Trophoblast cell (in vitro differentiated cells and primary cell): Measurements from ENCODE around the gene MLYCD.

Source experiments
- DNase-seq, 2 donors: peaks; one replicate each; pipeline ENCODE4 v3.0.0-alpha.2; 2016
- H2AFZ ChIP-seq: 2 replicates; pipeline ENCODE4 v1.6.1; 2013; ENCODE audit warnings: low read length, moderate library complexity, mild to moderate bottlenecking; ENCODE audit not compliant: insufficient read depth, poor library complexity
- H2AK5ac ChIP-seq: 2 replicates; pipeline ENCODE4 v1.6.1; 2013; ENCODE audit warnings: mild to moderate bottlenecking, low read length
- H2BK120ac ChIP-seq: 2 replicates; pipeline ENCODE4 v1.6.1; 2013; ENCODE audit warnings: low read length, mild to moderate bottlenecking, moderate library complexity; ENCODE audit not compliant: insufficient read depth, poor library complexity
- H2BK12ac ChIP-seq: 2 replicates; pipeline ENCODE4 v1.6.1; 2013; ENCODE audit warnings: mild to moderate bottlenecking, low read length, moderate library complexity
- H2BK5ac ChIP-seq: 2 replicates; pipeline ENCODE4 v1.6.1; 2013; ENCODE audit warnings: low read length, low read depth, moderate library complexity, mild to moderate bottlenecking; ENCODE audit not compliant: poor library complexity
- H3K14ac ChIP-seq: 2 replicates; pipeline ENCODE4 v1.6.1; 2013; ENCODE audit warnings: mild to moderate bottlenecking, low read length
- H3K18ac ChIP-seq: 2 replicates; pipeline ENCODE4 v1.6.1; 2013; ENCODE audit warnings: mild to moderate bottlenecking, low read length
- H3K23ac ChIP-seq: 2 replicates; pipeline ENCODE4 v1.6.1; 2013; ENCODE audit warnings: low read length
- H3K27ac ChIP-seq: 2 replicates; pipeline ENCODE4 v1.5.1; 2013; ENCODE audit warnings: low read depth, mild to moderate bottlenecking, inconsistent platforms, low read length, moderate library complexity
- H3K27me3 ChIP-seq: 2 replicates; pipeline ENCODE4 v1.6.1; 2013; ENCODE audit warnings: inconsistent platforms, mild to moderate bottlenecking, low read length, moderate library complexity; ENCODE audit not compliant: insufficient read depth
- H3K36me3 ChIP-seq, 2 experiments: 1 replicate in 1 of 2; 2 replicates in 1 of 2; pipeline ENCODE4 v1.6.1; 2013; ENCODE audit warnings: low read length in 2 of 2, mild to moderate bottlenecking in 2 of 2, moderate library complexity in 1 of 2; ENCODE audit not compliant: insufficient read depth in 2 of 2, control insufficient read depth in 1 of 2
- H3K4ac ChIP-seq: 2 replicates; pipeline ENCODE4 v1.6.1; 2013; ENCODE audit warnings: low read depth, mild to moderate bottlenecking, low read length, moderate library complexity
- H3K4me1 ChIP-seq, 2 experiments: 1 replicate in 1 of 2; 2 replicates in 1 of 2; pipeline ENCODE4 v1.6.1; 2013; ENCODE audit warnings: low read length in 2 of 2, mild to moderate bottlenecking in 2 of 2, moderate library complexity in 1 of 2; ENCODE audit not compliant: insufficient read depth in 2 of 2, control insufficient read depth in 1 of 2
- H3K4me2 ChIP-seq: 2 replicates; pipeline ENCODE4 v1.6.1; 2013; ENCODE audit warnings: inconsistent platforms, mild to moderate bottlenecking, low read length, moderate library complexity
- H3K4me3 ChIP-seq: 2 replicates; pipeline ENCODE4 v1.5.1; 2013; ENCODE audit warnings: mild to moderate bottlenecking, low read depth, low read length, inconsistent platforms
- H3K79me1 ChIP-seq: one replicate; pipeline ENCODE4 v1.6.1; 2013; ENCODE audit warnings: low read length
- H3K79me2 ChIP-seq: 2 replicates; pipeline ENCODE4 v1.6.1; 2013; ENCODE audit warnings: low read length, mild to moderate bottlenecking; ENCODE audit not compliant: control insufficient read depth, insufficient read depth, poor library complexity
- H3K9ac ChIP-seq: 2 replicates; pipeline ENCODE4 v1.6.1; 2013; ENCODE audit warnings: mild to moderate bottlenecking, low read length
- H3K9me3 ChIP-seq: 2 replicates; pipeline ENCODE4 v1.6.1; 2013; ENCODE audit warnings: low read depth, mild to moderate bottlenecking, control low read depth, inconsistent platforms, low read length; ENCODE audit not compliant: insufficient read depth
- H4K12ac ChIP-seq: 2 replicates; pipeline ENCODE4 v1.6.1; 2013; ENCODE audit warnings: low read depth, mild to moderate bottlenecking, low read length, moderate library complexity
- H4K8ac ChIP-seq: 2 replicates; pipeline ENCODE4 v1.6.1; 2013; ENCODE audit warnings: low read depth, mild to moderate bottlenecking, low read length, moderate library complexity
- H4K91ac ChIP-seq: one replicate; pipeline ENCODE4 v1.6.1; 2013; ENCODE audit warnings: low read depth, mild to moderate bottlenecking, low read length, moderate library complexity
- WGBS: extraction: QIAGEN DNeasy Blood & Tissue Kit; methylation state at CpG from one replicate; pipeline ENCODE4 v1.1.7; 2013; ENCODE audit warnings: missing lambda C conversion rate; ENCODE audit not compliant: insufficient read length, insufficient coverage; ENCODE audit errors: extremely low coverage; 5-methylcytosine and 5-hydroxymethylcytosine counted together

The MLYCD gene

DNA sequence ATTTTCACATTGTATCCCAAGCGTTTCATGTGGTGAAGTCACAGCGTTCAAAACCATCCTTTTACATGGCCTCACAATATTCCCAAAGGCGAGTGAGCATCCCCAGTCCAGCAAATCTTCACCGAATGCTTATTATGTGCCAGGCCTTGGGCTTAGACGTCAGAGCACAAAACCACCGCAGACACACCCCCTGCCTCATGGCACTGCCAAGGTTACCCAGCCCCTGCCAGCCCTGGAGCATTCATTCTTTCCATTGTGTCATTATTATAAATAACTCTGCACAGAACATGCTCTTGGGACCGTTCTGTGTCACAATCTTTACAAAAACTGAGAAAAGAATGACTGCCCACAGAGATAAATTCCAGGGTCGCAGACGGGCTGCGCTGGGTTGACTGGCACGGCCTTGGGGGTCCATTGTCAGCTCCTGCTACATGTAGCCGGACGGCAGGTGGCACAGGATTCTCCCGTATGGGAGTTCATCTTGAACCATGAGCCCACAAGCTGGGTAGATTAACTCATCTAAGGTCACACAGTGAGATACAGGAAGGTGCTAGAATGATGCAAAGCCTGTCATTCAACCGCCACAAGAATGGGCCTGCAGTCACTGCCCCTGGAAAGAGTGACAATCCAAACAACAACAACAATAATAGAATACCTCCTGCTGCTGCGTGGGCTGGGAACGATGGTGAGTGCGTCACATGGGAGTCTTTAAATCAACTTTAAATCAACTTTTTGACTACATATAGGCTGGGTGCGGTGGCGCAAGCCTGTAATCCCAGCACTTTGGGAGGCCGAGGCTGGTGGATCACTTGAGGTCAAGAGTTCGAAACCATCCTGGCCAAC lies 64.6 kb downstream of the MLYCD start:
- Histone ChIP-seq H3K9ac (no peak overlapping the region), H3K36me3 (no peaks in the 10 kb centered on the region), H4K91ac (no peak overlapping the region), H3K9me3 (no peaks in the 10 kb centered on the region), H3K4ac (no peak overlapping the region), H3K79me2 (no peaks in the 10 kb centered on the region), H2BK12ac (no peak overlapping the region), H3K18ac (no peak overlapping the region), H2AFZ (no peak overlapping the region), H3K4me1 (no peaks in the 10 kb centered on the region), H2BK5ac (no peak overlapping the region), H2AK5ac (no peak overlapping the region), H3K4me3 (no peak overlapping the region), H3K27me3 (no peaks in the 10 kb centered on the region), H2BK120ac (no peak overlapping the region), H3K4me2 (no peak overlapping the region), H3K14ac (no peak overlapping the region), H3K79me1 (no peaks in the 10 kb centered on the region), H4K8ac (no peak overlapping the region), H4K12ac (no peak overlapping the region), H3K27ac (no peak overlapping the region), H3K23ac (no peak overlapping the region)
- no peak for DNase-seq
- no CpG with 5 or more reads among the region's 22 CpGs for WGBS

DNA sequence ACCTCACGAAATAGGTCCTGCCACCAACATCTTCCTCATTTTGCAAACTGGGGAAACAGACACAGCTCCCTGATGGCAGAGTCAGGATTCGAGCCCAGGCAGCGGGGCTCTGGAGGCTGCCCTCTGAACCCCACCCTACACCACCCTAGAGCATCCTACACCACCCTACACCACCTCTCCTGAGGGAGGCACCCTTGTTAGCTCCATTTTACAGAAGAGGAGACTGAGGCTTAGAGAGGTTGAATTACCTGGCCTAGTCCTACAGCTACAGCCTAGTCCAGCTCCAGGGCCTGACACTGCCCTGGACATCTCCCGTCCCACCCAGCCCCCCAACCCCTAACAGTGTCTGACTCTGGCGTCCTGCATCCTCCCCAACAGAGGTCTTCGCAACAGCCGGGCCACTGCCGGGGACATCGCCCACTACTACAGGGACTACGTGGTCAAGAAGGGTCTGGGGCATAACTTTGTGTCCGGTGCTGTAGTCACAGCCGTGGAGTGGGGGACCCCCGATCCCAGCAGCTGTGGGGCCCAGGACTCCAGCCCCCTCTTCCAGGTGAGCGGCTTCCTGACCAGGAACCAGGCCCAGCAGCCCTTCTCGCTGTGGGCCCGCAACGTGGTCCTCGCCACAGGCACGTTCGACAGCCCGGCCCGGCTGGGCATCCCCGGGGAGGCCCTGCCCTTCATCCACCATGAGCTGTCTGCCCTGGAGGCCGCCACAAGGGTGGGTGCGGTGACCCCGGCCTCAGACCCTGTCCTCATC lies 65.9 kb downstream of the MLYCD start:
- peaks cover 11% of the 10 kb centered on the region for H3K27me3 ChIP-seq
- no peak overlapping the region for H2BK12ac ChIP-seq
- no peak overlapping the region for H3K14ac ChIP-seq
- no peak overlapping the region for H3K4ac ChIP-seq
- H2BK120ac ChIP-seq, result no peak overlapping the region
- no peak overlapping the region for H2AFZ ChIP-seq
- H4K91ac ChIP-seq, result no peak overlapping the region
- H3K9me3 ChIP-seq, result no peaks in the 10 kb centered on the region
- DNase-seq, result no peak
- no peak overlapping the region for H3K9ac ChIP-seq
- H3K4me1 ChIP-seq, result no peaks in the 10 kb centered on the region
- WGBS, result no CpG with 5 or more reads among the region's 26 CpGs
- H3K4me2 ChIP-seq, result no peak overlapping the region
- no peak overlapping the region for H3K27ac ChIP-seq
- H3K79me2 ChIP-seq, result no peaks in the 10 kb centered on the region
- no peak overlapping the region for H4K12ac ChIP-seq
- no peaks in the 10 kb centered on the region for H3K79me1 ChIP-seq
- no peak overlapping the region for H4K8ac ChIP-seq
- H2BK5ac ChIP-seq, result no peak overlapping the region
- no peak overlapping the region for H2AK5ac ChIP-seq
- H3K36me3 ChIP-seq, result no peaks in the 10 kb centered on the region
- no peak overlapping the region for H3K18ac ChIP-seq
- H3K4me3 ChIP-seq, result no peak overlapping the region
- no peak overlapping the region for H3K23ac ChIP-seq

DNA sequence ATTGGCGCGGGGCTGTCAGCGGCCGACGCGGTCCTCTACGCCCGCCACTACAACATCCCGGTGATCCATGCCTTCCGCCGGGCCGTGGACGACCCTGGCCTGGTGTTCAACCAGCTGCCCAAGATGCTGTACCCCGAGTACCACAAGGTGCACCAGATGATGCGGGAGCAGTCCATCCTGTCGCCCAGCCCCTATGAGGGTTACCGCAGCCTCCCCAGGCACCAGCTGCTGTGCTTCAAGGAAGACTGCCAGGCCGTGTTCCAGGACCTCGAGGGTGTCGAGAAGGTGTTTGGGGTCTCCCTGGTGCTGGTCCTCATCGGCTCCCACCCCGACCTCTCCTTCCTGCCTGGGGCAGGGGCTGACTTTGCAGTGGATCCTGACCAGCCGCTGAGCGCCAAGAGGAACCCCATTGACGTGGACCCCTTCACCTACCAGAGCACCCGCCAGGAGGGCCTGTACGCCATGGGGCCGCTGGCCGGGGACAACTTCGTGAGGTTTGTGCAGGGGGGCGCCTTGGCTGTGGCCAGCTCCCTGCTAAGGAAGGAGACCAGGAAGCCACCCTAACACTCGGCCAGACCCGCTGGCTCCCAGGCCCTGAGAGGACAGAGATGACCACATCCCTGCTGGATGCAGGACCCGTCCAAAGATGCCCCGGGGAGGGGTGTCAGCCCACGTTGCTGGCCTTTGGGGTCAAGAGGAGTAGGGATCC lies 66.7 kb downstream of the MLYCD start:
- WGBS, result no CpG with 5 or more reads among the region's 36 CpGs
- H3K9ac ChIP-seq, result no peak overlapping the region

DNA sequence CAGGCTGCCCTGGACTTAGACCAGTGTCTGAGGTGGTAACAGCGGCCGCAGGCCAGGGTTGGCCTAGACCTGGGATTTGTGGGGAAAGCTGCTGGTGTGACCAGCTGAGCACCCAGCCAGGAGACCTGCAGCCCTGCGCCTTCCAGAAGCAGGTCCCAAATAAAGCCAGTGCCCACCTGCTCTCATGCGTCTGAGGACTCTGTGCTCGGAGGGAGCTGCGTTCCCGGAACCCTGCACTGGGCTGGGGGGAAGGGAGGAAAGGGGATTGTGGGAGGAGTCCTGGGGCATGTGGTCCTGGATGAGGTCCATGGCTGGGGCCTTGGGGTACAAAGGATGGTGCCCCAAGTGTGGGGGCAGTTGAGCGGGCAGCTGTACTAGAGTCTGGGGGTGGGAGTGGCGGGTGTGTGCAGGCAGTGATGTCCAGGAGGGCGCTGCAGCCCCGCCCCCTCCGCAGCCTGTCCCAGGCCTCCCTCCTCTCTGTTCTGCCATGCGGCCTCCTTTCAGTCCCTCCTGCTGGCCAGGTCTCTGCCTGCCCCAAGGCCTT lies 67.3 kb downstream of the MLYCD start:
- DNase-seq, result no peak
- Histone ChIP-seq H3K4me2 (no peak overlapping the region), H3K79me2 (no peaks in the 10 kb centered on the region), H3K4me3 (no peak overlapping the region), H3K4ac (no peak overlapping the region), H4K8ac (no peak overlapping the region), H4K12ac (no peak overlapping the region), H3K36me3 (no peaks in the 10 kb centered on the region), H3K4me1 (no peaks in the 10 kb centered on the region), H2AFZ (no peak overlapping the region), H2BK120ac (no peak overlapping the region), H2AK5ac (no peak overlapping the region), H3K14ac (no peak overlapping the region), H3K18ac (no peak overlapping the region), H4K91ac (no peak overlapping the region), H3K27me3 (peaks cover 14% of the 10 kb centered on the region), H3K23ac (no peak overlapping the region), H3K79me1 (no peaks in the 10 kb centered on the region), H3K9ac (no peak overlapping the region), H2BK5ac (no peak overlapping the region), H2BK12ac (no peak overlapping the region), H3K27ac (no peak overlapping the region), H3K9me3 (no peaks in the 10 kb centered on the region)
- WGBS, result no CpG with 5 or more reads among the region's 13 CpGs

More for the DNA sequence above, 66.7 kb downstream of the MLYCD start:
- no peaks in the 10 kb centered on the region for H3K79me2 ChIP-seq
- H3K36me3 ChIP-seq, result no peaks in the 10 kb centered on the region
- H4K91ac ChIP-seq, result no peak overlapping the region
- no peak overlapping the region for H3K27ac ChIP-seq
- H3K18ac ChIP-seq, result no peak overlapping the region
- H3K23ac ChIP-seq, result no peak overlapping the region
- no peak overlapping the region for H2AK5ac ChIP-seq
- DNase-seq, result no peak
- no peak overlapping the region for H3K4me2 ChIP-seq
- H2AFZ ChIP-seq, result no peak overlapping the region
- H3K27me3 ChIP-seq, result peaks cover 14% of the 10 kb centered on the region
- no peak overlapping the region for H2BK5ac ChIP-seq
- H2BK120ac ChIP-seq, result no peak overlapping the region
- no peak overlapping the region for H4K8ac ChIP-seq
- H2BK12ac ChIP-seq, result no peak overlapping the region
- H3K79me1 ChIP-seq, result no peaks in the 10 kb centered on the region
- H4K12ac ChIP-seq, result no peak overlapping the region
- H3K4me3 ChIP-seq, result no peak overlapping the region
- no peaks in the 10 kb centered on the region for H3K4me1 ChIP-seq
- no peaks in the 10 kb centered on the region for H3K9me3 ChIP-seq
- no peak overlapping the region for H3K14ac ChIP-seq
- H3K4ac ChIP-seq, result no peak overlapping the region
